Omental fat pad (tissue), 4 donors: ENCODE measurements around the gene SPAG16. TPM values are rescaled to one million over a fixed set of nuclear protein-coding genes. Genes with fewer than 3 reads are reported as not detected.

ENCODE experiments used
- ATAC-seq: fragments of 150-250 bp; one replicate; pipeline ENCODE4 v1.9.1; 2016; ENCODE audit warnings: mild to moderate bottlenecking, moderate library complexity; ENCODE audit not compliant: low FRiP score
- DNase-seq: peaks from one replicate; pipeline ENCODE4 v3.0.0-alpha.2; 2019; ENCODE audit warnings: low spot score
- CTCF ChIP-seq, 3 donors: fragments of 450-650 bp; IDR thresholded peaks; one replicate each; pipeline ENCODE4 v1.5.1; 2016 to 2017; ENCODE audit warnings: antibody characterized with exemption in 3 of 3, mild to moderate bottlenecking in 3 of 3, moderate library complexity in 2 of 3
- total RNA-seq, 4 donors: library from RNA; depleted of rRNA; stranded (reverse); fragments of >200 nt; gene quantifications; one replicate each; pipeline ENCODE4 v1.1.0, GENCODE V29; 2016

The SPAG16 gene
- total RNA-seq, 4 donors from 2014 or later: 11.1 to 29.5 (median 13.3) TPM

- DNase-seq (no peak), ATAC-seq (no peak)
- TF ChIP-seq CTCF (IDR thresholded peaks at IDR 0.05): no peak
Observed at GRCh38 chr2:213241817-213242216, 42.4 kb upstream of the SPAG16 start.

GRCh38 chr2:213242653-213243052 lies 41.6 kb upstream of the SPAG16 start:
- ATAC-seq: no peak
- no peak for DNase-seq
- no peak for TF ChIP-seq CTCF (IDR thresholded peaks at IDR 0.05)

- no peak for ATAC-seq
- TF ChIP-seq CTCF (IDR thresholded peaks at IDR 0.05): no peak
- no peak for DNase-seq
Observed at GRCh38 chr2:213243189-213244044, 40.8 kb upstream of the SPAG16 start.

GRCh38 chr2:213246497-213247281 lies 37.6 kb upstream of the SPAG16 start:
- no peak for TF ChIP-seq CTCF (IDR thresholded peaks at IDR 0.05)
- ATAC-seq: no peak
- no peak for DNase-seq

DNA sequence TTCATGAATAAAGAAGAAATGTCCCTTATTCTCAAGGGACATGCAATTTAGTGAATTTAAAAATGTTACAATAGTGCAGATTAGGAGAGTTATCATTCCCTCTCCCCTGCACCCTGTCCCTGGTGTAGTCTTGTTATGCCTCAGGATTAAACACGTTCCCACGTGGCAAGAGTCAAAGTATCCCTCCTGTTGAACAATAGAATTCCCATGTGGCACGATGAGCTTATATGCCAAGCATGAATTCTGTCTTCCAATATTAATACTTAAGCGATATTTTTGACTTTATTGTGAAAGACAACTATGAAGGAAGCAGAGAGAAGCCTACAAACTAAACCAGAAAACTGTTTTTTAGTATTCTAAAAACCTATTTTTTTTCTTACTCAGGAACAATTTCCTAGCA lies 36.7 kb upstream of the SPAG16 start:
- TF ChIP-seq CTCF (IDR thresholded peaks at IDR 0.05): no peak
- DNase-seq: no peak
- ATAC-seq: no peak

DNA sequence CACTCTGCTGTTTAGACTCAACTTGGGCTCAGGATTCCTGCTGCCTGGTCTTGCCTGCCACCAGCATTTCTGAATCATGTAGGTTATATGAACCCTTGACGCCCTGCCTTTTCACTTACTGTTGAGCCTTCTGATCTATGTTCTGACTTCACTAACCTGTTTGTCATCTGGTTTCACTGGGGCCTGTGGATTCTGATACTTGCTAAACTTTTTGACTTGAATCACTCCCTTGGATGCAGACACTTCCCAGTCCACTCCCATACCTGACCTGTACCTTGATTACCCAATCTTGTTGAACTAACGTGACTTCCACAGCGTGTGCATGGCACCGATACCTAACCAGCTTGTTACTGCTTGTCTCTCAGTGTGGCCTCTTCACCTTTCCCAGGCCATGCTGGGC lies 35.6 kb upstream of the SPAG16 start:
- no peak for TF ChIP-seq CTCF (IDR thresholded peaks at IDR 0.05)
- DNase-seq: no peak

More for the DNA sequence above, 35.6 kb upstream of the SPAG16 start:
- no peak for ATAC-seq
